Limb (tissue), 2 donors: ENCODE data around the gene REEP6.
"Not testable (repeated sequence)": the region's sequence is repeated elsewhere in the genome, so short reads cannot be mapped to it uniquely, and the experiment has no call there.

ENCODE experiments used
- DNase-seq, 2 donors: peaks; one replicate each; pipeline ENCODE4 v3.0.0-alpha.2; 2016; ENCODE audit errors: extremely low spot score in 2 of 2

REEP6 gene

DNA sequence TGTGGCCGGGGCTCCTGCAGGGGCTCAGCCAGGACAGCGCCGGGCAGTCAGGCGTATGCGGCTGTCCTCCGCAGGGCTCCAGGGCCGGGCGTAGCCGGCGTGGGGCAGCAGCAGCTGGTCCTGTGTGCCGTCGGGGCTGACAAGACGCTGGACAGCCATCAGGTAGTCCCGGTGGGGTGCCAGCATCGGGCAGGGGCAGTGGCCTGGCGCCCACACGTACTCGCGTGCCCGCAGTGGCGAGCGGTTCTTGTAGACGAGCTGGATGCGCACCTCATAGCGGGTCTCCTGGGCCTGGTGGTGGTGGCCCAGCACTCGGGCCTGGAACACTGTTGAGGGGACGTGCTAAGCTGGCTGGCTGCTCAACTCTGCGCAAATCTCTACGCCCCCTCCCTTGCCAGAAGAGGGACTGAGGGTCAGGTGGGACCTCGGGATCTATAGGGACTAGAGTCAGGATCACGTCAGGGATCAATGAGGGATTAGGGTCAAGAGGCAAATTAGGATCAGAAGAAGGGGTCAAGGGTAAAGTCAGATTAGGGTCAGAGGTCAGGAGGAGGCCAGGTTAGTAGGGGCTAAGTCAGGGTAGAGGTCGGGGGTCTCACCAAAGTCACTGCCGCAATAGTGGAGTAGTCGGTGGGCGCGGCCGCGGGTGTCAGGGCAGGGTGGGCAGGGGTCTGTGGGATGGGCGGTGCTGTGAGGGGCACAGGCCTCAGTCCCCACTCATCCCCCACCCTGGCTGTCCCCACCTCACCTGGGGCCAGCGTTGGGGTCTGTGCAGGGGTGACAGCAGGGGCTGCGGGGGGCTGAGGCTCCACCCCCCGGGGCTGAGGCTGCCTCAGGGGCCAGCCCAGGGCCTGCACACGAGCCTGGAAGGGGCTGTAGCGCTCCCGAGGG, 15.3 kb downstream of the REEP6 start:
- no peak for DNase-seq

GRCh38 chr19:1507192-1507660, 16.2 kb downstream of the REEP6 start:
- no peak for DNase-seq

DNA sequence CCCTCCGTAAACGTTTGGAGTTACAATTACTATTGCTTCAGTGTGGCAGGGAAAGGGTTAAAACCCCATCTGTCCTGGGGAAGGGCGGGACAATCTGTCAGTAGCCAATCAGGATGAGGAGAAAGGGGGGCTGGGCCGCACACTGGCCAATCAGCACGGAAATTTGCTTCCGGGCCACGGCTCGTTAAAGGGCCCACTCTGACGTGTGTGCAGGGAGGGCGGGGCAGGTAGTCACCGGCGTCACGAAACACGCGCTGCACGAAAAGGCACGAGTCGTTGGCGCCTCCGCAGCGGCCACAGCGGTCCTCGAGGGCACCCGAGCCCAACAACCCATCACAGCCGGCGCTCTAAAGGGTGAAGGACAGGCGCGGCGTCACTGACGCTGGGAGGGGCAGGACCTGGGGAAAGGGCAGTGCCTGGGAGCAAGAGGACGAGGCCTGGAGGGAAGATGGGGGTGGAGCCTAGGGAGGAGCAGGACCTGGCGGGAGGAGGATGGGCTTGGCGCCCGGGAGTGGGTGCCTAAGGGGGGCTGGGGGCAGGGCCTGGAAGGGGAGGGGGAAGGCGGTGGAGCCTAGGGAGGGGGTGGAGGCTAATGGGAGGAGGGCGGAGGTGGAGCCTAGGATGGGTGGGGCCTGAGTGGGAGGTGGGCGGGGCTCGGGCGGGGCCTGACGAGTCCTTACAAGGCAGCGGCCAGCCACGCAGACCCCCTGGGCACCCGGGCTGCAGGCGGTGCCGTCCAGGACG, 17.0 kb downstream of the REEP6 start:
- DNase-seq, result peak; percentile 93 to 96

- no peak for DNase-seq
Measured at GRCh38 chr19:1508507-1508856, 17.5 kb downstream of the REEP6 start.

DNA sequence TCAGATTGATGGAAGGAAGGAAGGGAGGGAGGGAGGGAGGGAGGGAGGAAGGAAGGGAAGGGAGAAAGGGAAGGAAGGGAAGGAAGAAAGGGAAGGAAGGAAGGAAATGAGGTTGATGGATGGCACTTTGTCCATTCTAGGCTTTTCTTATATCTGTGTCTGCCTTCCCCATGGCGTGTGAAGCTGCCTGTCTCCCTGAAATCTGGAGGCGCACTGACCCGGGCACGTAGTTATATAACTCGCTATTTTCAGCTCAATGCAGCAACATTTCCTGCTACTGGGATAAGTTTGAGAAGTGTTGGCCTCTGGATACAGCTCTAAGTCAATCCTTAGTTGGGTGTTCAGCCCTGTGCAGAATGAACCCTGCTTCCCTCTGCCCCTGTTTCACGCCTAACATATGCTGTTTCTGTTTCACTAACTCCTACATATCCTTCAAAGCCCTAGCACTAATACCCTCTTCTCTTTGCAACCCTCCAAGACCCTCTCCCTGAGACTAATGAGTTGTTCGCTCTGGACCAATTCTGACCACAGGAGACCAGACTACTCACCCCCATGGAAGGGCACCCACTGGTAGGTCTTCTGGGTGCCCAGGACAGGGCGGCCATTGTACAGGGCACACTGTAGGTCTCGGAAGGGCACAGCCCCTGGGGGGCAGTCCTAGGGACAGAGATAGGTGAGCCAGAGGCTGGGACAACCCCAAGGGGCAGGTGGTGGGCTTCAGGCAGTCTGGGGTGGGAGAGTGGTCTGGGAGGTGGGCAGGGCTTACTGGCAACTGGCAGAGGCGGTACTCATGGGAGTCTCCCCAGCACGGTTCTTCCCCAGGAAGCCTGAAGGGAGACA, 18.8 kb downstream of the REEP6 start:
- no peak for DNase-seq

DNA sequence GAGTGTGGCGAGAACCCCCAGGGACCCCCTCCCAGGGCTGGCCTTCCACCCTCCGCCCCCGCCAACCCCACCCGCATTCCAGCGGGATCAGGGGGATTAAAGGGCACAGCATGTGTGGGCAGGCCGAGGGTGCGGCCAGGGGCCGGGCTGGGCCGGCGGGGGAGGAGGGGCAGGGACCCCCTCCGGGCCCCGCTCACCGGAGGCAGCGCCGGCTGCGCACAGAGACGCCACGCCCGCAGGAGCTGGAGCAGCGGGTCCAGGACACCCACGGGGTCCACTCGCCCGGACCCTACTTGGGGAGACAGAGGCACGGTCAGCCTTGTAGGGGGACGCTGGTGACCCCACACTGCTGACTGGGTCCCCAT, 19.4 kb downstream of the REEP6 start:
- DNase-seq, result no peak

- DNase-seq, result no peak
Measured at GRCh38 chr19:1510807-1511206, 19.8 kb downstream of the REEP6 start.

- DNase-seq, result no peak
Measured at GRCh38 chr19:1511318-1512317, 20.6 kb downstream of the REEP6 start.

- no peak for DNase-seq
Measured at GRCh38 chr19:1512671-1513498, 21.9 kb downstream of the REEP6 start, which contains the start of gene ADAMTSL5. ADAMTSL5 (minus strand) TSS chr19:1513019; CDS start chr19:1510943, 2,076 bp downstream.

GRCh38 chr19:1513499-1514294, 22.7 kb downstream of the REEP6 start:
- DNase-seq, result peak in 1 of 2 donors; percentile 63

DNA sequence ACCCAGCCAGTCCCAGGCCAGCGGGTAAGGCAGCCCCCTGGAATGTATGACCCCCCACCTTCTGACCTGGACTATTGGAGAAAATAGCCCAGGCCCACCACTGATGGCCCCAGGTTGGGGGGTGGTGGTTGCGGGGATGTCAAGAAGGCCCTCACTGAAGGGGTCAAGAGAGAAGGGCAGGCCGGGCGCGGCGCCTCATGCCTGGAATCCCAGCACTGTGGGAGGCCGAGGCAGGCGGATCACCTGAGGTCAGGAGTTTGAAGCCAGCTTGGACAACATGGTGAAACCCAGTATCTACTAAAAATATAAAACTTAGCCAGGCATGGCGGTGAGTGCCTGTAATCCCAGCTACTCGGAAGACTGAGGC, 23.3 kb downstream of the REEP6 start:
- DNase-seq, result no peak

GRCh38 chr19:1514986-1515721, 24.2 kb downstream of the REEP6 start:
- no peak for DNase-seq

DNA sequence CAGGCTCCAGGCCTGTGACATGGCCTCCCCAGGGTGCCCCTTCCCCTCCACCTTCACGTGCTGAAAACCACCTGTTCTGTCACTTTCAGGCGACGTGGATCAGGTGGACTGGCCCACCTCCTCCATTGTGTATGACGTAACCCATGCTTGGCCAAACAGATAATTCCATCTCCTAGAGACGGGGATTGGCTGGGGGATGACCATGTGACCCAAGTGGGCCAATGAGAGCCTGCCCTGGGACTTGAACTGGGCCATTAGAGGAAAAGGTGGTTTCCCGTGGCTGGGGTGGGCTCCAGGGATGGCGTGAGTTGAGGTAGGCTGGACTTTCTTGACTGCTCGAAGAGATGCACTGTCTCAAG, 25.4 kb downstream of the REEP6 start:
- DNase-seq, result no peak

DNA sequence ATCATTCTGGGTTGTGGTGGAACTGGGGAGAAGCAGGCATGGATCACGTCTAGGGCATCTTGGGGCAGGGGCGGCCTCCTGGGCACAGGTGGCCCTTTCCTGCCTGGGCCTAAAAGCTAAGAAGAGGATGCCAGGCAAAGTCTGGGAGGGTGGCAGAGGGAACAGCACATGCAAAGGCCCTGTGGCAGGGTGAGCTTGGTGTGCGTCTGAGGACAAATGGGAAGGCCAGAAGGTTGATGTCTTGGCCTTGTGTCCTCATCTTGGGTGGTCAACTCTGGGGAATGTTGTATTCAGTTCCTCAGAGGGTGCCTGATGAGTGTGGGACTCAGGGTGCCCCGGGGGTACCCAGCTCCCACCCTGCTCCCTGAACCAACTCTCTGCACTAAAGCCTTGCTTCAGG, 27.5 kb downstream of the REEP6 start:
- DNase-seq, result no peak

DNA sequence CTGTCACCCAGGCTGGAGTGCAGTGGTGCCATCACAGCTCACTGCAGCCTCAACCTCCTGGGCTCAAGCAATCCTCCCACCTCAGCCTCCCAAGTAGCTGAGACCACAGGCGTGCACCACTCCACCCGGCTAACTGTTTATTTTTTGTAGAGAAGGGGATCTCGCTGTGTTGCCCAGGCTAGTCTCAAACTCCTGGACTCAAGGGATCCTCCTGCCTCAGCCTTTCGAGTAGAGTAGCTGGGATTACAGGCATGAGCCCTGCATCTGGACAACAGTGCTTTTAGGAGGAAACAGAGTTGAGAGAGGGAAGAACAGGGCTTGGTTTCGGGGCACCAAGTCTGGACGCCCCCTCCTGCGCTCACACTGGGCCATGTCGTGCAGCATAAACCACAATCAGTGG, 28.8 kb downstream of the REEP6 start:
- not testable (repeated sequence) for DNase-seq

DNA sequence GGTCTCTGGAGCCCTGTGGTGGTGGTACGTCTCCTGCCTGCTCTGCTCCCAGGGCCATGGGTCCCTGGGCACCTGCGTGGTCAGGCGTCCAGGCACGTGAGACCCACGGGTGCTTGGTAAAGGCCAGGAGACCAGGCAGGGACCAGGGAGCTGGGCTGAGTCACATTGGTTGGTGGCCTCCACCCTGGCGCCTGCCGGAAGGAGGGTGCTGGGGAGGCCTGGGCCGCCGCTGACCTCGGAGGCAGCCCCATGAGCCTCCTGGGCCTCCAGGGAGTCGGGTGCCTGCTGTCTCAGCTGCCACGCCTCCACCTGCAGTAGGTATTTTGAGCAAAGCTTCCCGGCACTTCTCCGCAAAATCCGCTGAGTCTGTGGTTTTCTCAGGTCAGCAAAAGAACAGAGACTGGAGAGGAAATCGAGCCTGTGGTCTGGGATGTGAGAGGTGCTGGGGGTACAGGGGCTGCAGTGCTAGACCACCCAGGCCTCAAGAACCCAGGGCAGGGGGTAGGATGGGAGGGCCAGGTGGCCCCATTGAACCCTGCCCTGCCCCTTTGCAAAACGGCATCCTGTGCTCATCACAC, 29.3 kb downstream of the REEP6 start:
- DNase-seq, result no peak

GRCh38 chr19:1521636-1522035, 30.7 kb downstream of the REEP6 start:
- no peak for DNase-seq

GRCh38 chr19:1522061-1522460, 31.1 kb downstream of the REEP6 start:
- no peak for DNase-seq
